ENCODE results near the gene LURAP1L.
"Not testable (repeated sequence)": the region's sequence is repeated elsewhere in the genome, so short reads cannot be mapped to it uniquely, and the experiment has no call there.

Gene LURAP1L

GRCh38 chr9:12856603-12857002 is 81.8 kb downstream of the LURAP1L start:
- DNase-seq (ENCODE audit: low read depth in 2 of 2, low spot score in 1 of 2) = no peak

DNA sequence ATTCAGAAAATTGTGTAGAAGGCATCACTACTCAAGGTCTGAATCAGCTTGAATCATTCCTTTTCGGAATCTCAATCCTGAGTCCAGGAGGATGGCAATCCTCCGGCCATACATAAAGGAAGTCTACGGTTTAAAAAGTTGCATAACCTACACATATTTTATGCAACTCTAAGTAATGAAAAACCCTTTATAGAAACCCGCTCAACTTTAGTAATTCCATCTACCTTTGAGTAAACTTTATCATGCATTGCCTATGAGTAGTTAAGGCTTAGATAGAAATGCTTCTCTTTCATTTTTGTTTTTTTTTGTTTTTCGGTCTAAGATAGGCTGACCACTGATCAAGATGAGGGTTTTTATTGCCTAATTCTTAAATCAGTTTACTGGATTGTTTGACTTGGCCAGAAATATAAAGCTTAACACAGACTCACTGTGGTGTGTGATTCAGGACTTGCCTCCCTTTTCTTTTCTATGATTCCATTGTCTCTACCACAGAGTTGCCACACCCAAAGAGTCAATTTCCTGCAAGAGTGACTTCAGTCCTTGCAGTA is 85.0 kb downstream of the LURAP1L start:
- DNase-seq (ENCODE audit: low read depth in 2 of 2, low spot score in 1 of 2) = no peak

DNA sequence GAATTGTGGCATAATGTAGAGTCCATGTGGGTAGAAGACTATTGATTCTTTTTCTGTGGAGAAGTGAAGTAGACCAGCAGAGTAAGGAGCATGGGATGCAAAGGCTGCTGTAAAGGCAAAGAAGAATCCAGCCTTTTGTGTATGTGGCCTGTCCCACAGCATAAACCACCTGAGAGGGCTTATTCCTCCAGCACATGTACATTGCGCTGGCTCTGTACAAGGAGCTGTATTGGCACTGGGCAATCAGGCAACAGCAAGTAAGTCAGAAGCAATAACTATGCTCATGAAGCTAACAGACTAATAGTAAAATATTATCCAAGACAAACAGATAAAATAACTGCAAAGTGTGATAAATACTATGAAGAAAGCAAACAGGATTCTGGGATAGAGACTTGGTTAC is 86.2 kb downstream of the LURAP1L start:
- DNase-seq (ENCODE audit: low read depth in 2 of 2, low spot score in 1 of 2) = no peak

GRCh38 chr9:12862611-12863410 is 88.0 kb downstream of the LURAP1L start:
- no peak for DNase-seq (ENCODE audit: low read depth in 2 of 2, low spot score in 1 of 2)

DNA sequence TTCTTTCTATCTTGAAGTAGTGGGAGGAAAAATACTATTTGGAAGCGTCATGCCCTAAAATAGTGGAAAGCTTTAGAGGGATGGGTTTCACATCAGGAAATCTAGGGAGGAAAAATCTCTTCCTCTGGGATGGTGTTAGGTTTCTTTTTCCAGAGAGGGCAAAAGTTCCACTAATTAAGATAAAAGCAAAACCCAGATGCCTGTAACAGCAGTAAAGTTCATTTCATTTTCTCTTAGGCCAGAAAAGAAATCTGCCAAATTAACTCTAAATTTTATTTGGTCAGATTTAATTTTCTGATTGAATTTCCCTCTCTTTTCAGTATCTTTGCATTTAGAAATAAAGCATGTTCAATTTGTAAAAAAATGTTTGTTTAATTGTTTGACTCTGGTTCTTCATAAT is 88.8 kb downstream of the LURAP1L start:
- no peak for DNase-seq (ENCODE audit: low read depth in 2 of 2, low spot score in 1 of 2)

DNA sequence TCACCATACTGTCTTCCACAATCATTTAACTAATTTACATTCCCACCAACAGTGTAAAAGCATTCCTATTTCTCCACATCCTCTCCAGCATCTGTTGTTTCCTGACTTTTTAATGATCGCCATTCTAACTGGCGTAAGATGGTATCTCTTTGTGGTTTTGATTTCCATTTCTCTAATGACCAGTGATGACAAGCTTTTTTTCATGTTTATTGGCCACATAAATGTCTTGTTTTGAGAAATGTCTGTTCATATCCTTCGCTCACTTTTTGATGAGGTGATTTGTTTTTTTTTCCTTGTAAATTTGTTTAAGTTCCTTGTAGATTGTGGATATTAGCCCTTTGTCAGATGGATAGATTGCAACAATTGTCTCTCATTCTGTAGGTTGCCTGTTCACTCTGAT is 90.6 kb downstream of the LURAP1L start:
- DNase-seq (ENCODE audit: low read depth in 2 of 2, low spot score in 1 of 2) = not testable (repeated sequence)

Data from stimulated activated CD8-positive, alpha-beta memory T cell treated with anti-CD3 and anti-CD28 coated beads, Interleukin-4, amount 100 ng/mL, for 1 hour (primary cell).